Measurements from ENCODE around the gene HEXB. TPM values are rescaled to one million over a fixed set of nuclear protein-coding genes. Genes with fewer than 3 reads are reported as not detected.

HEXB gene
- total and polyA plus RNA-seq, 2 donors from 2014 or later = 113 to 184 TPM

DNA sequence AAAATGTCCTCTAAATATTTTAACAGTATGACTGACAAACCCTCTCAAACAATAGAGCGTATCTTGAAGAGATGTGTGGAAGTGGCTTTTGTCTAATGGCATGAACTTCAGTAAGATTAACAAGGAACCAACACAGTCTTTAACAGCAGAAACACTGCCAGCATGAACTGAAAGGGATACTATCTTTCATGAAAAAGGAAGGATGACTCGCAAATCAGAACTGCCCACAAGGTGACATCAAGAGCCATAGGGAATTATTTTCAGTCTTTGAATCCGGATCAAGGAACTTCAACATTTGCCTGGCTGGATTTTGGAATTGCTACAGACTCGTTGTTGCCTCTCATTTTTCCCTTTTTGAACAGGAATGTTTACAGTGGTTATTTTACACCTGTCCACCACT lies 5.1 kb upstream of the HEXB start:
- no peaks in the 10 kb centered on the region for H3K9me3 ChIP-seq (ENCODE audit: control insufficient read depth in 2 of 3, insufficient read depth in 1 of 3, low read length in 3 of 3)
- TF ChIP-seq, protein P1, sequence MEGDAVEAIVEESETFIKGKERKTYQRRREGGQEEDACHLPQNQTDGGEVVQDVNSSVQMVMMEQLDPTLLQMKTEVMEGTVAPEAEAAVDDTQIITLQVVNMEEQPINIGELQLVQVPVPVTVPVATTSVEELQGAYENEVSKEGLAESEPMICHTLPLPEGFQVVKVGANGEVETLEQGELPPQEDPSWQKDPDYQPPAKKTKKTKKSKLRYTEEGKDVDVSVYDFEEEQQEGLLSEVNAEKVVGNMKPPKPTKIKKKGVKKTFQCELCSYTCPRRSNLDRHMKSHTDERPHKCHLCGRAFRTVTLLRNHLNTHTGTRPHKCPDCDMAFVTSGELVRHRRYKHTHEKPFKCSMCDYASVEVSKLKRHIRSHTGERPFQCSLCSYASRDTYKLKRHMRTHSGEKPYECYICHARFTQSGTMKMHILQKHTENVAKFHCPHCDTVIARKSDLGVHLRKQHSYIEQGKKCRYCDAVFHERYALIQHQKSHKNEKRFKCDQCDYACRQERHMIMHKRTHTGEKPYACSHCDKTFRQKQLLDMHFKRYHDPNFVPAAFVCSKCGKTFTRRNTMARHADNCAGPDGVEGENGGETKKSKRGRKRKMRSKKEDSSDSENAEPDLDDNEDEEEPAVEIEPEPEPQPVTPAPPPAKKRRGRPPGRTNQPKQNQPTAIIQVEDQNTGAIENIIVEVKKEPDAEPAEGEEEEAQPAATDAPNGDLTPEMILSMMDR (IDR thresholded peaks at IDR 0.05; ENCODE audit: borderline replicate concordance, extremely low read depth, insufficient read depth) = no peak
- DNase-seq = no peak
- no peaks in the 10 kb centered on the region for H3K36me3 ChIP-seq (ENCODE audit: control insufficient read depth in 2 of 3, insufficient read depth in 3 of 3, low read length in 3 of 3)
- intact Hi-C loops (cut with DNase I) = no loop called here
- no peak overlapping the region for H3K4me3 ChIP-seq (ENCODE audit: low read length in 3 of 3)
- no peaks in the 10 kb centered on the region for H3K27me3 ChIP-seq (ENCODE audit: control insufficient read depth, insufficient read depth, low read length)
- no peak for FAIRE-seq
- H3K4me1 ChIP-seq (ENCODE audit: control insufficient read depth in 2 of 3, insufficient read depth in 2 of 3, low read depth in 1 of 3, low read length in 3 of 3) = no peaks in the 10 kb centered on the region
- no peak overlapping the region for H3K9ac ChIP-seq (ENCODE audit: low read length in 3 of 3)
- no peak overlapping the region for H3K27ac ChIP-seq (ENCODE audit: low read depth in 2 of 2, low read length in 2 of 2)

DNA sequence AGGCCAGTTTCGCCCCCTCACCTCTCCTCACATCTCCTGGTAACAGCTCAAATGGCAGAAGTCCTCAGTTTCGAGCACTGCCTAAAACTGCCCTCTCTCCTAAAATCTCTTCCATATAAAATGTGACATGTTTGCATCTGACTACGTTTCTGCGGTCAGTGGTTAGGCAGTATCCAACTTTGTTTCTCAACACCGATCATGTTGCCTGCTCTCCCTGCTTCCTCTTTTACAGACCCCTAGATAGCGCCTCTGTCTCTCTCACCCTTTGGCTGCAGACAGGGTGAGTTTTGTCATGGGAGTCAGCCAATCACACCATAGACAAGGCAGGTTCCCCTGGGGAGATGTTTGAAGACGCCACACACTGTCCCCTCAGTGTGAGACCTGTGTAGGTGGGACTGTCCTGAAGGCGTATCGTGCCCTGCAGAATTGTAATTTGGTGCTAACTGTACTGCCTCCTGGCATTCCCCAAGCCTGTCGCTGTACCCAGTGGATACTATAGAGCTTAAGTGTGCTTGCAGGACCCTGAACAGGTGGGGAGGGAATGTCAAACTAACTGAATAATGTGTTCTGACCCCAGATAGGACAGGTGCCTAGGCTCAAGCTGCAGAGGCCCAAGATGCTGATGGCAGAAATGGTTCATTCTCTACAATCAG lies 1.1 kb downstream of the HEXB start:
- Histone ChIP-seq H3K27ac (ENCODE audit: low read depth in 2 of 2, low read length in 2 of 2) (peak overlapping the region in 1 of 2 donors; percentile 71), H3K4me1 (ENCODE audit: control insufficient read depth in 2 of 3, insufficient read depth in 2 of 3, low read depth in 1 of 3, low read length in 3 of 3) (peaks cover 3 to 13% (median 11%) of the 10 kb centered on the region in 3 donors), H3K36me3 (ENCODE audit: control insufficient read depth in 2 of 3, insufficient read depth in 3 of 3, low read length in 3 of 3) (peaks cover 0 to 3% (median 1%) of the 10 kb centered on the region in 3 donors), H3K9me3 (ENCODE audit: control insufficient read depth in 2 of 3, insufficient read depth in 1 of 3, low read length in 3 of 3) (no peaks in the 10 kb centered on the region), H3K4me3 (ENCODE audit: low read length in 3 of 3) (peak overlapping the region; percentile 26 to 70 (median 67)), H3K9ac (ENCODE audit: low read length in 3 of 3) (peak overlapping the region; percentile 1 to 91 (median 34)), H3K27me3 (ENCODE audit: control insufficient read depth, insufficient read depth, low read length) (no peaks in the 10 kb centered on the region)
- no peak for FAIRE-seq
- intact Hi-C loops (cut with DNase I) = no loop called here
- TF ChIP-seq, protein P1 (IDR thresholded peaks at IDR 0.05; ENCODE audit: borderline replicate concordance, extremely low read depth, insufficient read depth) = no peak
- peak in 1 of 5 donors; percentile 17 for DNase-seq

DNA sequence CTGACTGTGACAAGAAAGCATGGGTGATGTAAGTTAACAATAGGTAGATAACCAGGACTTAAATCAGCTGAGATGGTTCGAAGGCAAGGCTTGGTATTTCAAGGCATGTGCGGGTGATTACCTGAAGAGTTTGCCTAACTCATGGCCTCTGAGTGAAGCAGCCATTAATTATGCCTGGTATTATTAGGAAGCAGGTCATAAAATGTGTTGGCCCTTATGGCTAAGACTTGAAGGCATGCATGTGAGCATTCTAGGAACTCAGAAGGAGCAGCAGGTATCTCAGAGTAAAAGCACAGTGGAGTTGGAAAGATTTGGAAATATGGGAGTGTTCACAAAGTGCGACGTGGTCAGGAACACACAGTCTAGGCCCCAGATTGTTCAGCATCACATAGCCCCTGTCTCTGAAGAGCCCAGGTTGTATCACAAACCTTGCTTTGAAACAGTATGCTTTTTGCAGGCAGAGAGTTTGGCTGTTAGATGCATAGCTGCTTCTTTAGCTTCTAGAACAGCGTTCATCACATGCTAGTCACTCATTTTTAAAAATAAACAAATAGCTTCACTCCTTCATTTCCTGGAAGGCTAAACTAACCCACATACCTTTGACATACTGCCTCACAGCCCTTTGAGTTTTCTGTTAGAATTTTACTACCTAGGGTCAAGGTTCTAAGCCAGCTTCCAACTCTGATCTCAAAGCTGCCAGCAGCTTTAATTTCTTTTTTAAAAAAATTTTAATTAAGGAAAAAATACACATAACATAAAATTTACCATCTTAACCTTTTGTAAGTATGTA lies 2.1 kb downstream of the HEXB start:
- intact Hi-C loops (cut with DNase I) = no loop called here

More for the DNA sequence above, 2.1 kb downstream of the HEXB start:
- DNase-seq (peak in 1 of 5 donors; percentile 8), FAIRE-seq (peak; percentile 30)
- TF ChIP-seq, protein P1 (IDR thresholded peaks at IDR 0.05; ENCODE audit: borderline replicate concordance, extremely low read depth, insufficient read depth) = no peak
- Histone ChIP-seq H3K9me3 (ENCODE audit: control insufficient read depth in 2 of 3, insufficient read depth in 1 of 3, low read length in 3 of 3) (no peaks in the 10 kb centered on the region), H3K4me3 (ENCODE audit: low read length in 3 of 3) (no peak overlapping the region), H3K27ac (ENCODE audit: low read depth in 2 of 2, low read length in 2 of 2) (no peak overlapping the region), H3K27me3 (ENCODE audit: control insufficient read depth, insufficient read depth, low read length) (no peaks in the 10 kb centered on the region), H3K9ac (ENCODE audit: low read length in 3 of 3) (no peak overlapping the region), H3K36me3 (ENCODE audit: control insufficient read depth in 2 of 3, insufficient read depth in 3 of 3, low read length in 3 of 3) (peaks cover 0 to 6% (median 6%) of the 10 kb centered on the region in 3 donors), H3K4me1 (ENCODE audit: control insufficient read depth in 2 of 3, insufficient read depth in 2 of 3, low read depth in 1 of 3, low read length in 3 of 3) (peaks cover 3 to 13% (median 11%) of the 10 kb centered on the region in 3 donors)

Measured in kidney (tissue), 14 donors.